A549 (cell line): ENCODE measurements around the gene BRD3OS.

Source experiments
- BCL3 ChIP-seq: fragments of >200 bp; sonication (Bioruptor Twin); formaldehyde crosslinking; IDR thresholded peaks from 3 replicates; pipeline ENCODE4 v1.6.1; 2016
- CHD4 ChIP-seq: fragments of 200-600 bp; sonication (generic); IDR thresholded peaks from 2 replicates; pipeline ENCODE4 v1.6.1; 2016; ENCODE audit warnings: antibody characterized with exemption, mild to moderate bottlenecking, borderline replicate concordance
- CTCF ChIP-seq: fragments of >200 bp; sonication (Bioruptor Twin); formaldehyde crosslinking; IDR thresholded peaks from 3 replicates; pipeline ENCODE4 v1.5.1; 2016
- JUNB ChIP-seq: fragments of >200 bp; sonication (Bioruptor Twin); formaldehyde crosslinking; IDR thresholded peaks from 2 replicates; pipeline ENCODE4 v1.6.1; 2016
- POLR2A ChIP-seq: IDR thresholded peaks from 2 replicates; pipeline ENCODE4 v1.6.1; 2012; ENCODE audit warnings: mild to moderate bottlenecking, low read length
- RAD21 ChIP-seq, 2 experiments: fragments of >200 bp in 1 of 2; sonication (Bioruptor Twin) in 1 of 2; formaldehyde crosslinking in 1 of 2; IDR thresholded peaks in 1 of 2; conservative IDR thresholded peaks in 1 of 2; 2 replicates in 1 of 2; 3 replicates in 1 of 2; pipeline ENCODE4 v1.6.1; 2012 to 2018; ENCODE audit warnings: inconsistent platforms in 1 of 2
- RCOR1 ChIP-seq: fragments of 150-350 bp; IDR thresholded peaks from 2 replicates; pipeline ENCODE4 v1.6.1; 2014; ENCODE audit warnings: antibody characterized with exemption, low read length, low read depth
- REST ChIP-seq: fragments of 200-600 bp; sonication (generic); IDR thresholded peaks from 2 replicates; pipeline ENCODE4 v1.6.1; 2016; ENCODE audit warnings: antibody characterized with exemption, mild to moderate bottlenecking, moderate library complexity
- SMC3 ChIP-seq: fragments of >200 bp; sonication (Bioruptor Twin); formaldehyde crosslinking; IDR thresholded peaks from 3 replicates; pipeline ENCODE4 v1.6.1; 2018; ENCODE audit warnings: inconsistent platforms
- SREBF2 ChIP-seq: fragments of 450-650 bp; IDR thresholded peaks from 2 replicates; pipeline ENCODE4 v1.6.1; 2014; ENCODE audit warnings: mild to moderate bottlenecking, moderate library complexity
- TP53 ChIP-seq: fragments of 250-450 bp; sonication (Bioruptor Pico); IDR thresholded peaks from 2 replicates; pipeline ENCODE4 v1.5.0; 2021; ENCODE audit warnings: mild to moderate bottlenecking, moderate library complexity
- USF2 ChIP-seq: fragments of 450-650 bp; IDR thresholded peaks from 2 replicates; pipeline ENCODE4 v1.6.1; 2014; ENCODE audit warnings: antibody characterized with exemption
- ZC3H11A ChIP-seq: fragments of 450-650 bp; IDR thresholded peaks from 2 replicates; pipeline ENCODE4 v1.6.1; 2014; ENCODE audit warnings: antibody characterized with exemption, mild to moderate bottlenecking
- TF ChIP-seq, protein P1 (sequence below): fragments of 250-450 bp; sonication (Bioruptor Pico); IDR thresholded peaks from 2 replicates; pipeline ENCODE4 v1.5.0; 2021; ENCODE audit warnings: mild to moderate bottlenecking, moderate library complexity, borderline replicate concordance

- TF ChIP-seq CTCF = no peak
- no peak for TF ChIP-seq RAD21 (conservative IDR thresholded peaks at IDR 0.05 in 1 of 2, IDR thresholded peaks at IDR 0.05 in 1 of 2)
- TF ChIP-seq, protein P1, sequence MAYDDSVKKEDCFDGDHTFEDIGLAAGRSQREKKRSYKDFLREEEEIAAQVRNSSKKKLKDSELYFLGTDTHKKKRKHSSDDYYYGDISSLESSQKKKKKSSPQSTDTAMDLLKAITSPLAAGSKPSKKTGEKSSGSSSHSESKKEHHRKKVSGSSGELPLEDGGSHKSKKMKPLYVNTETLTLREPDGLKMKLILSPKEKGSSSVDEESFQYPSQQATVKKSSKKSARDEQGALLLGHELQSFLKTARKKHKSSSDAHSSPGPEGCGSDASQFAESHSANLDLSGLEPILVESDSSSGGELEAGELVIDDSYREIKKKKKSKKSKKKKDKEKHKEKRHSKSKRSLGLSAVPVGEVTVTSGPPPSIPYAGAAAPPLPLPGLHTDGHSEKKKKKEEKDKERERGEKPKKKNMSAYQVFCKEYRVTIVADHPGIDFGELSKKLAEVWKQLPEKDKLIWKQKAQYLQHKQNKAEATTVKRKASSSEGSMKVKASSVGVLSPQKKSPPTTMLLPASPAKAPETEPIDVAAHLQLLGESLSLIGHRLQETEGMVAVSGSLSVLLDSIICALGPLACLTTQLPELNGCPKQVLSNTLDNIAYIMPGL (CRISPR knock-in tag) = no peak
- no peak for TF ChIP-seq SREBF2
- TF ChIP-seq SMC3 = no peak
- TF ChIP-seq BCL3 = no peak
- no peak for TF ChIP-seq POLR2A
- no peak for TF ChIP-seq JUNB
- TF ChIP-seq TP53 (CRISPR knock-in tag) = no peak
- no peak for TF ChIP-seq USF2
- TF ChIP-seq ZC3H11A = no peak
- no peak for TF ChIP-seq RCOR1
- TF ChIP-seq REST = no peak
- no peak for TF ChIP-seq CHD4
These were observed 20.7 kb downstream of the BRD3OS start for GRCh38 chr9:134045841-134046544.
